DOHH2 (cell line): ENCODE results near the gene DTNB.

Experiments
- CTCF ChIP-seq: fragments of 200-600 bp; sonication (generic); IDR thresholded peaks from one replicate; pipeline ENCODE4 v1.5.1; 2014; ENCODE audit warnings: antibody characterized with exemption, mild to moderate bottlenecking, low read depth, low read length; ENCODE audit not compliant: poor library complexity, severe bottlenecking
- EZH2phosphoT487 ChIP-seq: fragments of 200-600 bp; sonication (generic); IDR thresholded peaks from 2 replicates; pipeline ENCODE4 v1.6.1; 2017; ENCODE audit warnings: borderline replicate concordance, mild to moderate bottlenecking, antibody characterized with exemption, low read length, moderate library complexity, mixed read lengths

DNA sequence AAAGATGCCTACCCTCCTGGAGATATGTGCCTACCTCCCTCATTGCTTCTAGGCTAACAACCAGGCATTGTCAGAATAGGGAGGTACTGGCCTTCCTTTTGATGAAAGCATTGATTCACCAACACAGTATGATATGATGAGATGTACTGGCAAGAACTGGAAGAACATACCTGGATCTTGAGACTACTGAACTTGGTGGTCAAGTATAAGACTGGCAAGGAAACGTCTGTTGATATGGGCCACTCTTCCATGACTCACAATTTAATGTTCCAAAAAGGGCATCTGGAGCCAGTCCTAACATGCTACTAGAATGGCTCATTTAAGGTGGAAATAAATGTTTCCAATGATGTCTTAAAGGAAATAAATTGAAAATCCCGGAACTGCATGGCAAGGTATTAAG, 18.1 kb downstream of the DTNB start:
- TF ChIP-seq CTCF (no peak), EZH2phosphoT487 (no peak)
